RWPE2 (cell line): ENCODE data around the gene HCAR2.

ENCODE experiments used
- ATAC-seq: fragments of 200-7000 bp; cut with Tn5 transposase; 3 replicates; pipeline ENCODE4 v1.9.1; 2021; ENCODE audit warnings: low read depth
- DNase-seq: peaks from one replicate; pipeline ENCODE4 v3.0.0-alpha.2; 2020; ENCODE audit warnings: low spot score
- H3K27ac ChIP-seq: fragments of 450-650 bp; 2 replicates; pipeline ENCODE4 v1.5.1; 2017; ENCODE audit warnings: mild to moderate bottlenecking; ENCODE audit not compliant: poor library complexity, severe bottlenecking
- H3K27me3 ChIP-seq: fragments of 250-450 bp; sonication (Bioruptor Pico); 2 replicates; pipeline ENCODE4 v1.5.1; 2021; ENCODE audit warnings: mild to moderate bottlenecking, moderate library complexity; ENCODE audit not compliant: insufficient read depth, poor library complexity, severe bottlenecking
- H3K36me3 ChIP-seq: fragments of 250-450 bp; sonication (Bioruptor Pico); 2 replicates; pipeline ENCODE4 v1.5.1; 2020; ENCODE audit warnings: low read depth, mild to moderate bottlenecking, moderate library complexity
- H3K4me1 ChIP-seq: fragments of 250-450 bp; sonication (Bioruptor Pico); 2 replicates; pipeline ENCODE4 v1.5.1; 2021; ENCODE audit warnings: mild to moderate bottlenecking, moderate library complexity; ENCODE audit not compliant: insufficient read depth, poor library complexity, severe bottlenecking
- H3K4me3 ChIP-seq: fragments of 250-450 bp; sonication (Bioruptor Pico); 2 replicates; pipeline ENCODE4 v1.5.1; 2021; ENCODE audit warnings: mild to moderate bottlenecking, moderate library complexity; ENCODE audit not compliant: severe bottlenecking
- H3K9me3 ChIP-seq: fragments of 250-450 bp; sonication (Bioruptor Pico); 2 replicates; pipeline ENCODE4 v1.5.1; 2021; ENCODE audit warnings: mild to moderate bottlenecking, moderate library complexity; ENCODE audit not compliant: severe bottlenecking
- TF ChIP-seq, protein P1 (sequence below): fragments of 450-650 bp; IDR thresholded peaks from one replicate; pipeline ENCODE4 v1.5.1; 2017; ENCODE audit warnings: mild to moderate bottlenecking, moderate library complexity; ENCODE audit not compliant: poor library complexity, severe bottlenecking

Gene HCAR2

DNA sequence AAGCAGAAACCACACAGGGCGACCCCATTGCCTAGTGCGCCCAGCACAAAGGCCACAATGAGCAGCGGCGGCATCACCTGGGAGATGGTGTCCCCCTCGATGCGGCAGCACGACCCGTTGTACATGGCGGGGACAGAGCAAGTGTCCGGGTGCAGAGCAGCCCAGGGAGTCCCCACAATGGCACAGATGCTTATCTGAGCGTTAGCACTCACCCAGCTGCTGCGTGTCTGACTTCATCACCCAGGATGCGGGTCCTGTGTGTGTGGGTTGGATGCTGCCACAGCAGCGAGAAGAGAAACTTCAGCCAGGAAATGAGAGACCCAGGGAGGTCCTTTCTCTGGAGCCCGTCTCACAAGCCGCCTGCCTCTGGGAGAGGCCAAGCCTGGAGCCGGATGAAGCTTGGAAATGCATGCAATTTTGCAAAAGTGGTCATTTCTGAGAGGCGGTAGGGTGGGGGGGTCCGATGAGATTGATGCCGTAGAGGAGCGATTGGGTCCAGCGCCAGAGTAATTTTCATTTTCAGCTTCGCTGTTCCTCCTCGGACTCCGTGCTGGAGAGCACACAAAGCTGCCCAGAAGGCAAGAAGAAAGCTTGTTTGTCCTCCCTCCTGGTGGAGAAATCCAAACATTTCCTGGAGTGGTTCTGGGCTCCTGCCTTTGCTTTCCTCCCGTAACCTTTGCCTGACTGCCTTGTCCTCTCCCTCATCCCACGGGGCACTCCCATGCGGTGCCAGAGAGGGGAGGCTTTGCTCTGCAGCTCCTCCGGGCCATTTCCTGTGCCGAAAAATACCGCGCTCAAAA, 27.3 kb upstream of the HCAR2 start, which contains the start of gene HCAR1:
Gene HCAR1, minus strand, starts transcription at position 630 of the 800 bp plus-strand sequence. Its CDS starts 505 bp downstream, at position 125.
- Histone ChIP-seq H3K27me3 (no peaks in the 10 kb centered on the region), H3K4me3 (peak within 1 kb of the TSS; percentile 19), H3K36me3 (no peaks in the 10 kb centered on the region), H3K9me3 (no peaks in the 10 kb centered on the region), H3K27ac (peak within 1 kb of the TSS; percentile 9), H3K4me1 (peaks cover 12% of the 10 kb centered on the region)
- DNase-seq (peak; percentile 45), ATAC-seq (peak; percentile 35)
- TF ChIP-seq, protein P1, sequence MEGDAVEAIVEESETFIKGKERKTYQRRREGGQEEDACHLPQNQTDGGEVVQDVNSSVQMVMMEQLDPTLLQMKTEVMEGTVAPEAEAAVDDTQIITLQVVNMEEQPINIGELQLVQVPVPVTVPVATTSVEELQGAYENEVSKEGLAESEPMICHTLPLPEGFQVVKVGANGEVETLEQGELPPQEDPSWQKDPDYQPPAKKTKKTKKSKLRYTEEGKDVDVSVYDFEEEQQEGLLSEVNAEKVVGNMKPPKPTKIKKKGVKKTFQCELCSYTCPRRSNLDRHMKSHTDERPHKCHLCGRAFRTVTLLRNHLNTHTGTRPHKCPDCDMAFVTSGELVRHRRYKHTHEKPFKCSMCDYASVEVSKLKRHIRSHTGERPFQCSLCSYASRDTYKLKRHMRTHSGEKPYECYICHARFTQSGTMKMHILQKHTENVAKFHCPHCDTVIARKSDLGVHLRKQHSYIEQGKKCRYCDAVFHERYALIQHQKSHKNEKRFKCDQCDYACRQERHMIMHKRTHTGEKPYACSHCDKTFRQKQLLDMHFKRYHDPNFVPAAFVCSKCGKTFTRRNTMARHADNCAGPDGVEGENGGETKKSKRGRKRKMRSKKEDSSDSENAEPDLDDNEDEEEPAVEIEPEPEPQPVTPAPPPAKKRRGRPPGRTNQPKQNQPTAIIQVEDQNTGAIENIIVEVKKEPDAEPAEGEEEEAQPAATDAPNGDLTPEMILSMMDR: no peak

DNA sequence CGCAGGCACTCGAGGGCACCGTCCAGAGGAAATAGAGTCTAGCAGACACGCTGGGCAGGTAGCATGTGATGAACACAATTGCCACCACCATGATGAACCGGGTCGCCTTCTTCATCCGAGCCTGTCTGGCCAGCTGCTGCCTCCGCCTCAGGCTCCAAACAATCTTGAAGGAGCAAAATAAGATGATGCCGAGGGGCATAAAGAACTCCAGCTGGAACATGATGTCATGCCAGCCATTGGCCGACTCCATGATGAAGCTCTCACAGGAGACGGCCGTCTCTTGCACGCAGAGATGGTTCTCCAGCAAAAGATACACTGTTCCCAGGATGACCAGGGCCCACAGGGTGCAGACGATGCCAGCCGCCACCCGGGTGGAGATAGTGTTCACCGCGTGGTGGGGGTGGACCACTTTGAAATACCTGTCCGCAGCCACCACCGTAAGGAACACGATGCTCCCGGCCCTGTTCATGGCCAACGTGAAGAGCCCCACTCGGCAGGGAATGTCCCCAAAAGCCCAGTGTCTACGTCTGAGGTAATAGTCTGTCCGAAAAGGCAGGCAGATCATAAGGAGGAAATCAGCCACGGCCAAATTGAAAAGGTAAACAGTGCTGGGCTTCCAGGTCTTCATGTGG, 26.5 kb upstream of the HCAR2 start:
- ATAC-seq (no peak), DNase-seq (no peak)
- H3K27me3 ChIP-seq: no peaks in the 10 kb centered on the region
- no peaks in the 10 kb centered on the region for H3K9me3 ChIP-seq
- TF ChIP-seq, protein P1: no peak
- no peaks in the 10 kb centered on the region for H3K36me3 ChIP-seq
- H3K4me3 ChIP-seq: peak overlapping the region; percentile 19
- no peak overlapping the region for H3K27ac ChIP-seq
- H3K4me1 ChIP-seq: peaks cover 13% of the 10 kb centered on the region

DNA sequence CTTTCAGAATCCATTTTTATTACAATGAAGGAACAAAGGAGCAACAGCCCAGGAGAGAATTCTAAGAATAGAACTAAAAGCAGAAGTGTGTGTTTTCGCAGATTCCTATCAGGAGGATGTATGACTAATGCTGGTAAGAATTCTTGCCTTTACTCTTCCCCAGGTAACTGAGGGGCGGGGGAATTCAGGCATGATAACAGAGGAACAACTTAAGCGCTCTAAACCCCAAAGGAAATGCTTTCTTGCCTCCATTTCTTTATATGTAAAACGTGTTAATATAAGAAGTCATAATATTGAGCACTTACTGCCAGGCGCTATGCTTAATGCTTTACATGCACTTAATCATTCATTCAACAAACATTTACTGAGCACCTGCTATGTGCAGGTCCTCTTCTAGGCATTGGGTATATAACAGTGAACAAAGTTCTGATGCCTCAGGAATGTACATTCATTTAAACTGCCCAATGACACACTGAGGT, 23.0 kb upstream of the HCAR2 start:
- ATAC-seq (peak; percentile 87), DNase-seq (no peak)
- TF ChIP-seq, protein P1: no peak
- Histone ChIP-seq H3K9me3 (no peaks in the 10 kb centered on the region), H3K4me3 (no peak overlapping the region), H3K27me3 (no peaks in the 10 kb centered on the region), H3K27ac (peak overlapping the region; percentile 81), H3K4me1 (peaks cover 20% of the 10 kb centered on the region), H3K36me3 (no peaks in the 10 kb centered on the region)

DNA sequence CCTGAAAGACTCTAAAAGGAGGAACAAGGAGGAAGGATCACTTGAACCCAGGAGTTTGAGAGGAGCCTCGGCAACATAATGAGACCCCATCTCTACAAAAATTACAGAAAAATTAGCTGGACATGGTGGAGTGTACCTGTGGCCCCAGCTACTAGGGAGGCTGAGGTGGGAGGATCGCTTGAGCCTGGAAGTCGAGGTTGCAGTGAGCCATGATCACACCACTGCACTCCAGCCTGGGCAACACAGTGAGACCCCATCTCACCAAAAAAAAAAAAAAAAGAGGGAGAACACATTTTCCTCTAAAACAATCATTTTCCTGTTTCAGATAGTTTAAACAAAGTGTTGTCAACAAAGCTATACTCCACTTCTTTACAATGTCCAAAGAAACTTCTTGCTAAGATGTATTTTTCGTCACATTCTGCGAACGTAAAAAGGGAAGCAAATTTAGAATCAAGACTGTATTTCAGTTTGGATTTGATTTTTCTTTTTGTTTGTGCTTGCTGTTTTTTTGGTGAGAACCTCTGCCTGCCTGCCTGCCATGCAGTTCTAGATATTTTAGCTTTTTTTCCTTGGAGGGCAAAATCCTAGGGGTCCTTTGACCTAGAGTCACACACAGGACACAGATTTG, 22.4 kb upstream of the HCAR2 start:
- no peak for ATAC-seq
- H3K9me3 ChIP-seq: no peaks in the 10 kb centered on the region
- H3K27me3 ChIP-seq: no peaks in the 10 kb centered on the region
- no peaks in the 10 kb centered on the region for H3K36me3 ChIP-seq
- H3K27ac ChIP-seq: peak overlapping the region; percentile 81
- no peak overlapping the region for H3K4me3 ChIP-seq
- peaks cover 24% of the 10 kb centered on the region for H3K4me1 ChIP-seq
- DNase-seq: no peak
- TF ChIP-seq, protein P1: no peak
